NOMO-1 treated with DMSO at 0.1 percent for 48 hours (cell line): ENCODE data around the gene P2RX1.
A peak's percentile ranks its signal among the peaks of the same experiment; 100 is the strongest.

Source experiments
- DNase-seq: peaks from one replicate; lab custom pipeline; 2025; ENCODE audit not compliant: unreplicated experiment; lab: John Stamatoyannopoulos, UW

The P2RX1 gene

GRCh38 chr17:3915995-3916696, at the start of gene P2RX1:
Gene P2RX1 (minus strand): TSS chr17:3916465. CDS start chr17:3916225, 240 bp downstream.
- peak; percentile 94 for DNase-seq

GRCh38 chr17:3965118-3965800, 49.0 kb upstream of the P2RX1 start:
- peak; percentile 90 for DNase-seq

GRCh38 chr17:3964203-3965117, 48.2 kb upstream of the P2RX1 start, which contains the start of gene ATP2A3:
Gene ATP2A3 (minus strand): TSS chr17:3964437. CDS start chr17:3964291, 146 bp downstream.
- peak; percentile 33 for DNase-seq

GRCh38 chr17:3963237-3964201, 47.3 kb upstream of the P2RX1 start:
- DNase-seq: peak; percentile 56

- DNase-seq: no peak
These were observed 46.6 kb upstream of the P2RX1 start for GRCh38 chr17:3962965-3963236.

GRCh38 chr17:3962217-3962964, 46.1 kb upstream of the P2RX1 start:
- DNase-seq: no peak

GRCh38 chr17:3961564-3962047, 45.3 kb upstream of the P2RX1 start:
- no peak for DNase-seq

- DNase-seq: no peak
These were observed 44.5 kb upstream of the P2RX1 start for GRCh38 chr17:3960764-3961163.

GRCh38 chr17:3959921-3960601, 43.8 kb upstream of the P2RX1 start:
- DNase-seq: no peak

GRCh38 chr17:3959295-3959899, 43.1 kb upstream of the P2RX1 start:
- DNase-seq: no peak

GRCh38 chr17:3957735-3958599, 41.7 kb upstream of the P2RX1 start:
- DNase-seq: no peak

GRCh38 chr17:3956983-3957382, 40.7 kb upstream of the P2RX1 start:
- DNase-seq: no peak

GRCh38 chr17:3956327-3956957, 40.2 kb upstream of the P2RX1 start:
- DNase-seq: no peak

- no peak for DNase-seq
These were observed 39.4 kb upstream of the P2RX1 start for GRCh38 chr17:3955673-3955988.

- DNase-seq: no peak
These were observed 38.9 kb upstream of the P2RX1 start for GRCh38 chr17:3954976-3955672.

- DNase-seq: no peak
These were observed 37.8 kb upstream of the P2RX1 start for GRCh38 chr17:3954086-3954485.

- DNase-seq: no peak
These were observed 37.3 kb upstream of the P2RX1 start for GRCh38 chr17:3953542-3953941.
